RWPE2 (cell line): Measurements from ENCODE around the gene CLDN24.
A peak's percentile ranks its signal among the peaks of the same experiment; 100 is the strongest.

Experiments used
- ATAC-seq: fragments of 200-7000 bp; cut with Tn5 transposase; 3 replicates; pipeline ENCODE4 v1.9.1; 2021; ENCODE audit warnings: low read depth
- DNase-seq: peaks from one replicate; pipeline ENCODE4 v3.0.0-alpha.2; 2020; ENCODE audit warnings: low spot score
- H3K27ac ChIP-seq: fragments of 450-650 bp; 2 replicates; pipeline ENCODE4 v1.5.1; 2017; ENCODE audit warnings: mild to moderate bottlenecking; ENCODE audit not compliant: poor library complexity, severe bottlenecking
- H3K27me3 ChIP-seq: fragments of 250-450 bp; sonication (Bioruptor Pico); 2 replicates; pipeline ENCODE4 v1.5.1; 2021; ENCODE audit warnings: mild to moderate bottlenecking, moderate library complexity; ENCODE audit not compliant: insufficient read depth, poor library complexity, severe bottlenecking
- H3K36me3 ChIP-seq: fragments of 250-450 bp; sonication (Bioruptor Pico); 2 replicates; pipeline ENCODE4 v1.5.1; 2020; ENCODE audit warnings: low read depth, mild to moderate bottlenecking, moderate library complexity
- H3K4me1 ChIP-seq: fragments of 250-450 bp; sonication (Bioruptor Pico); 2 replicates; pipeline ENCODE4 v1.5.1; 2021; ENCODE audit warnings: mild to moderate bottlenecking, moderate library complexity; ENCODE audit not compliant: insufficient read depth, poor library complexity, severe bottlenecking
- H3K4me3 ChIP-seq: fragments of 250-450 bp; sonication (Bioruptor Pico); 2 replicates; pipeline ENCODE4 v1.5.1; 2021; ENCODE audit warnings: mild to moderate bottlenecking, moderate library complexity; ENCODE audit not compliant: severe bottlenecking
- H3K9me3 ChIP-seq: fragments of 250-450 bp; sonication (Bioruptor Pico); 2 replicates; pipeline ENCODE4 v1.5.1; 2021; ENCODE audit warnings: mild to moderate bottlenecking, moderate library complexity; ENCODE audit not compliant: severe bottlenecking
- TF ChIP-seq, protein P1 (sequence below): fragments of 450-650 bp; IDR thresholded peaks from one replicate; pipeline ENCODE4 v1.5.1; 2017; ENCODE audit warnings: mild to moderate bottlenecking, moderate library complexity; ENCODE audit not compliant: poor library complexity, severe bottlenecking

Gene CLDN24

DNA sequence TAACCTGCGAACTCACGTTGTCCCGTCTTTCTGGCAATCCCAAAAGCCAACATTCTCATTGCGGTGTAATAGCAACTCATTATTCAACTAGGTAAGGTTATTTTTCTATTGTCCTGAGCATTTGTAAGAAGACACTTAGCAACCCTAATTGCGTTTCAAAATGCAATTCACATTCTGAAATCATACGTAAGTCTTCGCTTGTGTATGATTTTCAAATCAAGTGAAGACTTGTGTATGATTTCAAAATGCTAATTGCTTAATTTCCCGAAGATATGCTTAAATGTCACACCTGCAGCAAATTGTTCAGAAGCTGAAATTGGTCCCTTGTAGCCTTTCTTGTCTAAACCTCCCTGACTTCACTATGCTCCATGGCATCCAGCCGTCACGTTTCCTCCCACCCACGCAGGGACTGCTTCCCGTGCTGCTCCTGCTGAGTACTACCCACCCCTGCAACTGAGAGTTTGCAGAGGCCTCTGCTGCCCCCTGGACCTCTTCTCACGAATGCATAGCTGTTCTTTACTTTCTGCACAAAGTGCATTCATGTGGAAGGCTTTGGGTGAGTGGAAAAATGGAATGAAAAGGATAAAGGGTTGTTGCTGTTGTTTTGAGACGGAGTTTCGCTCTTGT, 40.8 kb upstream of the CLDN24 start:
- TF ChIP-seq, protein P1, sequence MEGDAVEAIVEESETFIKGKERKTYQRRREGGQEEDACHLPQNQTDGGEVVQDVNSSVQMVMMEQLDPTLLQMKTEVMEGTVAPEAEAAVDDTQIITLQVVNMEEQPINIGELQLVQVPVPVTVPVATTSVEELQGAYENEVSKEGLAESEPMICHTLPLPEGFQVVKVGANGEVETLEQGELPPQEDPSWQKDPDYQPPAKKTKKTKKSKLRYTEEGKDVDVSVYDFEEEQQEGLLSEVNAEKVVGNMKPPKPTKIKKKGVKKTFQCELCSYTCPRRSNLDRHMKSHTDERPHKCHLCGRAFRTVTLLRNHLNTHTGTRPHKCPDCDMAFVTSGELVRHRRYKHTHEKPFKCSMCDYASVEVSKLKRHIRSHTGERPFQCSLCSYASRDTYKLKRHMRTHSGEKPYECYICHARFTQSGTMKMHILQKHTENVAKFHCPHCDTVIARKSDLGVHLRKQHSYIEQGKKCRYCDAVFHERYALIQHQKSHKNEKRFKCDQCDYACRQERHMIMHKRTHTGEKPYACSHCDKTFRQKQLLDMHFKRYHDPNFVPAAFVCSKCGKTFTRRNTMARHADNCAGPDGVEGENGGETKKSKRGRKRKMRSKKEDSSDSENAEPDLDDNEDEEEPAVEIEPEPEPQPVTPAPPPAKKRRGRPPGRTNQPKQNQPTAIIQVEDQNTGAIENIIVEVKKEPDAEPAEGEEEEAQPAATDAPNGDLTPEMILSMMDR, result peak; percentile 24
- no peaks in the 10 kb centered on the region for H3K27me3 ChIP-seq
- H3K9me3 ChIP-seq, result no peaks in the 10 kb centered on the region
- no peak for ATAC-seq
- H3K4me3 ChIP-seq, result no peak overlapping the region
- H3K4me1 ChIP-seq, result no peaks in the 10 kb centered on the region
- DNase-seq, result no peak
- H3K36me3 ChIP-seq, result no peaks in the 10 kb centered on the region
- no peak overlapping the region for H3K27ac ChIP-seq

DNA sequence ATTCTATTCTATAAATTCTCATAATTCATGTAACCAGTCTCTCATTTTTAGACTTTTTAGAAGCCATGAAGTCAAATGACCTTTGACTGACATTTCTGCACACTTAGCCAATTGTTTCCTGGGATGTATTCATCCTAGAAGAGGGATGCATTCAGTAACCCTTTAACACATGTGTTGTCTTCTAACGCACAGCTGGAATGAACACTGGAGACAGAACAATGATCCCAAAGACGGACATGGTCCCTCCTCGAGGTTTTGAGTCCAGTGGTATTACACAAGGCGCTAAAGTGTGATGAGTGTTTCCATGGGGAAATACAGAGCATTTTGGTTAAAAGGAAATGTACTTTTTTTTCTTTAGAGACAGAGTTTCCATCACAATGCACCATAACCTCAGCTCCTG, 39.8 kb upstream of the CLDN24 start:
- H3K4me1 ChIP-seq, result peaks cover 5% of the 10 kb centered on the region
- no peaks in the 10 kb centered on the region for H3K36me3 ChIP-seq
- no peaks in the 10 kb centered on the region for H3K27me3 ChIP-seq
- ATAC-seq (no peak), DNase-seq (no peak)
- H3K27ac ChIP-seq, result no peak overlapping the region
- TF ChIP-seq, protein P1, result no peak
- no peak overlapping the region for H3K4me3 ChIP-seq
- no peaks in the 10 kb centered on the region for H3K9me3 ChIP-seq

DNA sequence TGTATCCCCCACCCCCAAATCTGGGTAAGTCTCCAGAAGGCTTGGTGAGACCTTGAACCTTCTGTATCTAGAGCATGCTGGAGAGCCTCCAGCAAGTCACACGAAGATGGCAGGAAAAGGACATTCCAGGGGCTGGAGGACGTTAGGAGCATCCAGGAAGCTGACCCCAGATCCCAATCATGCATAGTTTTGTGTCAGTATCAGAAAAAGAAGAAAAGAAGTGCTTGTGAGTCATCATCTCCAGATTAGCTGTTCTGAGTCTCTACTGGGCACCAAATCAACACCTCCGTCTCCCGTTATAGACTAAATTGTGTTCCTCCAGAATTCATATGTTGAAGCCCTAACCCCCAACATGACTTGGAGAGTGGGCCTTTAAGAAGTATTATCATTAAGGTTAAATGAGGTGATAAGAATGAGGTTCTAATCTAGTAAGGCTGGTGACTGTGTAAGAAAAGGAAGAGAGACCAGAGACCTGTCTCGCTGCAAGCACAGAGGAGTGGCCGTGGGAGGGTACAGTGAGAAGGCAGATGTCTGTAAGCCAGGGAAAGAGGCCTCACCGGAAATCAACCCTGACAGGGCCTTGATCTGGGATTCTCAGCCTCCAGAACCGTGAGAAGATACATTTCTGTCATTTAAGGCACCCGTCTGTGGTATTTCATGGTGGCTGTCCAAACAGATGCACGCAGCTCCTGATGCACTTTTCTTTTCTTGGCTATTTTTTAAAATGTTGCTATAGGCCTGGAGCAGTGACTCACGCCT, 38.1 kb upstream of the CLDN24 start:
- Histone ChIP-seq H3K9me3 (no peaks in the 10 kb centered on the region), H3K36me3 (no peaks in the 10 kb centered on the region), H3K4me3 (no peak overlapping the region), H3K27me3 (no peaks in the 10 kb centered on the region), H3K4me1 (peaks cover 20% of the 10 kb centered on the region), H3K27ac (no peak overlapping the region)
- TF ChIP-seq, protein P1, result no peak
- DNase-seq, result no peak
- no peak for ATAC-seq

DNA sequence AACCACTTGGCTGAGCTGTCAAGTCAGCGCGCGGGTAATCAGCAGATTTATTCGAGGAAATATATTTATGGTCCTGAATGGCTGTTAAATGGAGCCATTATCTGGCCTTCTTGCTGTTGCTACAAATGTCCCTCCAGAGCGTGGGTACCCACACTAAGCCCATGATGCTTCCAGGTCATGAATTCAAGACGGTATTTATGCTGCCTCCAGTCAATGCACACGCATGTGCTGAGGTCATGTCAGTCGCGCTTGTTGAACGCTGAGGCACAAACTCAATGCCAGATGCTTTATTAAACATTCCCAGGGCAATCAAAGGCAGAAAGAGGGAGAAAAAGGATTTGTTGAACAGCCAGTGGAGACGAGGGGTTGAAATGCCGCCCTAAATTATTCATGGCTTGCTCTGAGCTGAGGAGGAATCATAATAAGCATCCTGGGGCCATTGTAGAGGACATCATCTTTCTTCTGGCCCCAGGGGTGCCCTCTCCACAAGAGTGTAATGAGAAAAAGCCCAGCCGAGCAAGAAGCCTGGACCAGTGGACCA, 36.1 kb upstream of the CLDN24 start:
- TF ChIP-seq, protein P1, result no peak
- Histone ChIP-seq H3K27ac (no peak overlapping the region), H3K9me3 (no peaks in the 10 kb centered on the region), H3K4me3 (no peak overlapping the region), H3K4me1 (peaks cover 36% of the 10 kb centered on the region), H3K27me3 (no peaks in the 10 kb centered on the region), H3K36me3 (no peaks in the 10 kb centered on the region)
- ATAC-seq (no peak), DNase-seq (no peak)
